Colonic mucosa (tissue), 4 donors: ENCODE measurements around the gene PRKAG2. TPM values are rescaled to one million over a fixed set of nuclear protein-coding genes. Genes with fewer than 3 reads are reported as not detected.

ENCODE experiments used
- DNase-seq: peaks from one replicate; pipeline ENCODE4 v3.0.0-alpha.2; 2020
- H3K27ac ChIP-seq: fragments of 200-600 bp; one replicate; pipeline ENCODE4 v1.8.0; 2021
- H3K27me3 ChIP-seq: fragments of 200-600 bp; one replicate; pipeline ENCODE4 v1.8.0; 2021
- H3K36me3 ChIP-seq: fragments of 200-600 bp; one replicate; pipeline ENCODE4 v1.8.0; 2021
- H3K4me1 ChIP-seq: fragments of 200-600 bp; one replicate; pipeline ENCODE4 v1.8.0; 2021; ENCODE audit warnings: mild to moderate bottlenecking
- H3K4me3 ChIP-seq: fragments of 200-600 bp; one replicate; pipeline ENCODE4 v1.8.0; 2021
- H3K9ac ChIP-seq, 2 donors: one replicate each; pipeline ENCODE4 v1.7.0; 2013; ENCODE audit warnings: control low read depth in 2 of 2, low read depth in 2 of 2, low read length in 2 of 2
- H3K9me3 ChIP-seq: fragments of 200-600 bp; one replicate; pipeline ENCODE4 v1.8.0; 2021
- intact Hi-C: fragments of 100-400 bp; cut with DNase I; formaldehyde crosslinking; loops from one replicate; pipeline ENCODE4 v1.14.1; 2022
- total RNA-seq, 2 donors: library from RNA; stranded (reverse); fragmentation: NEBNext Ultra II Directional in 1 of 2; extraction: Animal tissue kit (Norgen Biotek cat#: 25700) in 1 of 2; gene quantifications; one replicate each; pipeline ENCODE4 v1.2.1, GENCODE V29; 2021
- TF ChIP-seq, protein P1 (sequence below): fragments of 200-600 bp; IDR thresholded peaks from one replicate; pipeline ENCODE4 v1.8.0; 2022; ENCODE audit warnings: antibody characterized with exemption, mild to moderate bottlenecking
- donor health status: healthy.
- donor health status: DM: no; HTN: no; CAD: no.
- donor health status: DM: no; HTN: no; CAD: no.

Gene PRKAG2
- total RNA-seq, 2 donors from 2014 or later, result 36.3 to 42.0 TPM

DNA sequence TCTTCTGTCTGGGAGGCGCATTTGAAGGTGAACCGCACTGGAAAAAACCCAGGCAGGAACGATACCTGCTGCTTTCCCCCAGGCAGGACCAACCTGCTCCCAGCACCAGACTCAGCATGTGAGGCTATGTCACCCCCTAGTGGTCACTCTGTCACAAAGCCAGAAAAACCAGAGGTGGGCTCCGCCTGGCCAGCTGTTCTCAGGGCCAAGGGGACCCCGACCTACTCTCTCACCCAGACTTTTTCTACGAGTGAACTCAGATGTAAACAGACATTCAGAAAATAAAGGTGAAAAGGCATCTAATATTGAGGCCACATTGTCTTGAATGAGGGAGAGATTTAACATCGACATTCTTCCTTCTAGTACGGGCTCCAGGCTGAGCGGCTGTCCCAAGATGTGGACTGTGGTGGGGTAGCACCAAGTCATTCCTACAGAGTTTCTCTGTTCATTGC is 117.3 kb downstream of the PRKAG2 start:
- no peaks in the 10 kb centered on the region for H3K9me3 ChIP-seq
- no peak overlapping the region for H3K27ac ChIP-seq
- H3K9ac ChIP-seq, result no peak overlapping the region
- peaks cover 14% of the 10 kb centered on the region for H3K4me1 ChIP-seq
- no peaks in the 10 kb centered on the region for H3K36me3 ChIP-seq
- TF ChIP-seq, protein P1, sequence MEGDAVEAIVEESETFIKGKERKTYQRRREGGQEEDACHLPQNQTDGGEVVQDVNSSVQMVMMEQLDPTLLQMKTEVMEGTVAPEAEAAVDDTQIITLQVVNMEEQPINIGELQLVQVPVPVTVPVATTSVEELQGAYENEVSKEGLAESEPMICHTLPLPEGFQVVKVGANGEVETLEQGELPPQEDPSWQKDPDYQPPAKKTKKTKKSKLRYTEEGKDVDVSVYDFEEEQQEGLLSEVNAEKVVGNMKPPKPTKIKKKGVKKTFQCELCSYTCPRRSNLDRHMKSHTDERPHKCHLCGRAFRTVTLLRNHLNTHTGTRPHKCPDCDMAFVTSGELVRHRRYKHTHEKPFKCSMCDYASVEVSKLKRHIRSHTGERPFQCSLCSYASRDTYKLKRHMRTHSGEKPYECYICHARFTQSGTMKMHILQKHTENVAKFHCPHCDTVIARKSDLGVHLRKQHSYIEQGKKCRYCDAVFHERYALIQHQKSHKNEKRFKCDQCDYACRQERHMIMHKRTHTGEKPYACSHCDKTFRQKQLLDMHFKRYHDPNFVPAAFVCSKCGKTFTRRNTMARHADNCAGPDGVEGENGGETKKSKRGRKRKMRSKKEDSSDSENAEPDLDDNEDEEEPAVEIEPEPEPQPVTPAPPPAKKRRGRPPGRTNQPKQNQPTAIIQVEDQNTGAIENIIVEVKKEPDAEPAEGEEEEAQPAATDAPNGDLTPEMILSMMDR, result peak; percentile 84
- peak; percentile 66 for DNase-seq
- no peaks in the 10 kb centered on the region for H3K27me3 ChIP-seq
- intact Hi-C loops, result loop anchor here (5.0 to 10.0 kb wide), 3 partner anchors 132 to 392 kb away; no protein-coding TSS in a partner anchor
- H3K4me3 ChIP-seq, result no peak overlapping the region

DNA sequence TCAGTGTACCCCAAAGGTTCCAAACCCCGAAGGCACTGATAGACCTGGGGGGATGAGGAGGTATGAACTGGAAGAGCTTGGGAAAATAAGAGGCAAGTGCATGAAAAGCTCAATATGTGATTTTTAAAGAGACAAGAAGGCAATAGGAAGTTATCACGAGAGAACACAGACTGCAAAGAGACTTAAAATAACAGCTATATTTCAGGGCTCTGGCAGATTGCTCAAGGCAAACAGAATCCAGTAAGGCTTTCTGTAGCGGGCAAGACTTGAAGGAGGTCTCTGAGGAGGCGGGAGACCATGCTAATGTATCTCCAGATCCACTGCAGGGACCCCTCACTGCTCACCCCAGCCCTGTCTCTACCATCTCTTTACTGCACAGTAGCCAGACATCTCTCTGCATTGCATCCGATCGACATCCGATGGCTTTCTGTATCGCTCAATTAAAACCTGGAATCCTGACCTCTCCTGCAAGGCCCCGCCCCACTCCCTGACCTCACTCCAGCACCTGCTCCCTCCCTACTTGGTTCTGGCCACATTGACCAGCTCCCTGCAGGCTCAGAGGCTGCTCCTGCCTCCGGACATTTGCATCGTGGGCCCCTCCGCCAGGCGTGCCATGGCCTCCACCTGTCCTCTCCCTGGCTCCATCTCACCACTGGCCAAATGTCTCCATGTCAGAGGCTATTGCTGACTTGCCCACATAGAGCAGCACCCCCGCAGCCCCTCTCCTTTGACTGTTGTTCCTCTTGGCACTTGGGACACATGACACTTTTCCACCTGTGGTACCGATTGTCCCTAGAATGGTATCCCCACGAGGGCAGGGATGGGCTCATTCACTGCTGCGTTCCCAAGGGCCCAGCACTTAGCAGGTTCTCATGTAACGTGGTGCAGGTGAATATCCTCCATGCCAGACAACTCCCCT is 118.0 kb downstream of the PRKAG2 start:
- Histone ChIP-seq H3K27me3 (no peaks in the 10 kb centered on the region), H3K9ac (no peak overlapping the region), H3K27ac (no peak overlapping the region), H3K9me3 (no peaks in the 10 kb centered on the region), H3K36me3 (no peaks in the 10 kb centered on the region), H3K4me3 (no peak overlapping the region), H3K4me1 (peaks cover 14% of the 10 kb centered on the region)
- intact Hi-C loops, result loop anchor here (5.0 to 10.0 kb wide), 2 partner anchors 132 to 294 kb away; no protein-coding TSS in a partner anchor
- DNase-seq, result no peak
- TF ChIP-seq, protein P1, result no peak

DNA sequence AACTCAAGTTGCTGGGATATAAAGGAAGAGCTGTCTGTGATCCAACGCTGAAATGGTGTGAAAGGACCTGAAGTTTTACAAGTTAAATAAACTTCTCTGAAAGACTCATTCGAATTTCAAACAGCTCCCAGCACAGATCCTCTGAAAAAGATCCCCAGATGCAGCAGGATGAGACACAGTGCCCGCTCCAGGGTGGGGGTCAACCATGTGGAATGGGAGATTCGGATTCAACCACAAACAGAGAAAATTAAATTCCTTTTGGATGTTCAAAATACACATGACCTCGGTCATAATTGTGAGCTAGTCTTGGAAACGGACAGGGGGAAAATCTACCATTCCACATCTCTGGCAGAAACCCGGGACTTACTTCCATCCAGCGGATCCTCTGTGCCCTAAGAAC is 119.6 kb downstream of the PRKAG2 start:
- DNase-seq, result no peak
- intact Hi-C loops, result loop anchor here (5.0 to 10.0 kb wide), 2 partner anchors 130 to 292 kb away; no protein-coding TSS in a partner anchor
- Histone ChIP-seq H3K4me3 (no peak overlapping the region), H3K4me1 (peaks cover 14% of the 10 kb centered on the region), H3K9ac (no peak overlapping the region), H3K9me3 (no peaks in the 10 kb centered on the region), H3K36me3 (no peaks in the 10 kb centered on the region), H3K27me3 (no peaks in the 10 kb centered on the region), H3K27ac (no peak overlapping the region)
- TF ChIP-seq, protein P1, result no peak

DNA sequence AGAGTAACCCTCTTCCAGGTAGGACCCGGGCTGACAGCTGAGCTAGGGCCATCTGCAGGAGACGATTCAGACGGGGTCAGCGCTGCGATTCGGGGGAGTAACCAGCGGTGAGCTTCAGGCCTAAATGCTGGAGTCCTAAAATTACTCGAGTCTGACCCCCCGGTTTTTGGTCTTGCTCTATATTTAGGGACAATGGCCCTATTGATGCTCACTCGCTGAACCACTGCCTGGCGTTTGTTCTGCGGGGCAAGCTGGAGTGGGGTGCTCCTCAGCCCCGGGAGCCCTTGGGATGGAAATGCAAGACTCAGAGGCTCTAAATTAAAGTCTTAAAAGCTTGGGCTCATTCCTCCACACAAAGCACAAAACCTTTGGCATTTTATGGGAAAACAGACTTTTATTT is 120.0 kb downstream of the PRKAG2 start:
- H3K27ac ChIP-seq, result no peak overlapping the region

DNA sequence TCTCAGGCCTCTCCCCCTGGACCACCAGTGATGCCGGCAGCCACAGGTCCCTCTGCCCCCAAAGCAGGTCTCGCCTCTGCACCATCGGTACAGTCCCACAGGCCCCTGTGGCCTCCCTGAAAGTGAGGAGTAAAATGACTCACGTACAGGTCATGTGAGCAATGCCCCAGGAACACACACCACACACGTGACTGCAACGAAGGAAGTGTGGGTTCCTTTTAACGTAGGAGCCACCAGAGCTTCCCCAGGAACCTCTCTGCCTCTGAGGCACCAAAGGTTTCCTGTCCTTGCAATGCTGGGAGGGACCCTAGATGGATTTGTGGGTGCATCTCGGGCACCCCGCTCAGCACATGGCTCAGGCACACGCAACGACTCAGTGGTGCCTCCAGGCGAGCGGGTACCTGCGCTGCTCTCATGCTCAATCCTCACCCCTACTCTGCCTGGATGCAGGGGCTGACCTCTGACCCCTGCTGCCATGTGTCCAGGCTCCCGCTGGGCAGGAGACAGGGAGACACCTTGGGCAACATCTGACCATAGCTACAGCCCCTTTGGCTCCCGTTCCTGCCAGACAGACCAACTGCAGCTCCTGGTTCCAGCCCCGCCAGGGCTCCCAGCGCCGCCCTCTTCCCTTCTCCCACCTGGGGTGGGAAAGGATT is 120.7 kb downstream of the PRKAG2 start:
- no peak for DNase-seq
- TF ChIP-seq, protein P1, result no peak
- H3K27me3 ChIP-seq, result no peaks in the 10 kb centered on the region
- H3K4me1 ChIP-seq, result peaks cover 14% of the 10 kb centered on the region
- no peaks in the 10 kb centered on the region for H3K36me3 ChIP-seq
- no peak overlapping the region for H3K27ac ChIP-seq
- H3K9ac ChIP-seq, result no peak overlapping the region
- no peak overlapping the region for H3K4me3 ChIP-seq
- intact Hi-C loops, result loop anchor here (5.0 to 10.0 kb wide), 2 partner anchors 129 to 291 kb away; no protein-coding TSS in a partner anchor
- no peaks in the 10 kb centered on the region for H3K9me3 ChIP-seq

More for the DNA sequence above, 120.0 kb downstream of the PRKAG2 start:
- no peaks in the 10 kb centered on the region for H3K36me3 ChIP-seq
- H3K9ac ChIP-seq, result no peak overlapping the region
- H3K4me1 ChIP-seq, result peaks cover 14% of the 10 kb centered on the region
- H3K4me3 ChIP-seq, result no peak overlapping the region
- TF ChIP-seq, protein P1, result no peak
- intact Hi-C loops, result loop anchor here (5.0 to 10.0 kb wide), 2 partner anchors 130 to 292 kb away; no protein-coding TSS in a partner anchor
- H3K27me3 ChIP-seq, result no peaks in the 10 kb centered on the region
- no peaks in the 10 kb centered on the region for H3K9me3 ChIP-seq
- DNase-seq, result no peak
